Activated T-cell treated with anti-CD3 and anti-CD28 coated beads, Interleukin-2, amount 50 U/mL, for 24 hours (primary cell): ENCODE measurements around the gene PDZD8.
"Not testable (repeated sequence)": the region's sequence is repeated elsewhere in the genome, so short reads cannot be mapped to it uniquely, and the experiment has no call there.

ENCODE experiments used
- DNase-seq: peaks from one replicate; pipeline ENCODE4 v3.0.0-alpha.2; 2020
- H3K27ac Mint-ChIP-seq: 2 replicates; pipeline ENCODE4 v1.8.0; 2020; ENCODE audit warnings: mild to moderate bottlenecking, mixed read lengths
- H3K27me3 Mint-ChIP-seq: 2 replicates; pipeline ENCODE4 v1.8.0; 2020; ENCODE audit warnings: mixed read lengths
- H3K36me3 Mint-ChIP-seq: 2 replicates; pipeline ENCODE4 v1.8.0; 2020; ENCODE audit warnings: low read depth, mixed read lengths
- H3K4me1 Mint-ChIP-seq: 2 replicates; pipeline ENCODE4 v1.8.0; 2020; ENCODE audit warnings: low read depth, mixed read lengths
- H3K4me3 Mint-ChIP-seq: 2 replicates; pipeline ENCODE4 v1.8.0; 2020; ENCODE audit warnings: mild to moderate bottlenecking, moderate library complexity, mixed read lengths
- H3K9me3 Mint-ChIP-seq: 2 replicates; pipeline ENCODE4 v1.8.0; 2020; ENCODE audit warnings: mixed read lengths

Gene PDZD8

GRCh38 chr10:117312430-117312829 lies 62.8 kb downstream of the PDZD8 start:
- Mint-ChIP-seq H3K4me1 (peaks cover 25% of the 10 kb centered on the region), H3K27ac (no peak overlapping the region), H3K9me3 (no peaks in the 10 kb centered on the region), H3K27me3 (no peaks in the 10 kb centered on the region), H3K36me3 (peaks cover 65% of the 10 kb centered on the region), H3K4me3 (no peak overlapping the region)
- DNase-seq, result no peak

- Mint-ChIP-seq H3K27ac (no peak overlapping the region), H3K4me1 (peaks cover 25% of the 10 kb centered on the region), H3K4me3 (no peak overlapping the region), H3K36me3 (peaks cover 59% of the 10 kb centered on the region), H3K27me3 (no peaks in the 10 kb centered on the region), H3K9me3 (no peaks in the 10 kb centered on the region)
- no peak for DNase-seq
Measured at GRCh38 chr10:117311261-117311660, 64.0 kb downstream of the PDZD8 start.

- no peak for DNase-seq
- peaks cover 10% of the 10 kb centered on the region for H3K9me3 Mint-ChIP-seq
- H3K27ac Mint-ChIP-seq, result no peak overlapping the region
- H3K36me3 Mint-ChIP-seq, result peaks cover 64% of the 10 kb centered on the region
- peaks cover 19% of the 10 kb centered on the region for H3K4me1 Mint-ChIP-seq
- no peaks in the 10 kb centered on the region for H3K27me3 Mint-ChIP-seq
- no peak overlapping the region for H3K4me3 Mint-ChIP-seq
Measured at GRCh38 chr10:117306674-117307073, 68.6 kb downstream of the PDZD8 start.

- H3K27ac Mint-ChIP-seq, result not testable (repeated sequence)
Measured at GRCh38 chr10:117303451-117303850, 71.8 kb downstream of the PDZD8 start.

GRCh38 chr10:117300671-117301070 lies 74.6 kb downstream of the PDZD8 start:
- Mint-ChIP-seq H3K36me3 (peaks cover 69% of the 10 kb centered on the region), H3K27ac (no peak overlapping the region), H3K4me3 (no peak overlapping the region), H3K4me1 (no peaks in the 10 kb centered on the region), H3K27me3 (no peaks in the 10 kb centered on the region), H3K9me3 (peaks cover 22% of the 10 kb centered on the region)
- no peak for DNase-seq

More at GRCh38 chr10:117303451-117303850, 71.8 kb downstream of the PDZD8 start:
- H3K27me3 Mint-ChIP-seq, H3K4me1 Mint-ChIP-seq, H3K4me3 Mint-ChIP-seq, DNase-seq: not testable (repeated sequence)
- Mint-ChIP-seq H3K9me3 (peaks cover 22% of the 10 kb centered on the region), H3K36me3 (peaks cover 74% of the 10 kb centered on the region)

- Mint-ChIP-seq H3K4me3 (no peak overlapping the region), H3K27me3 (no peaks in the 10 kb centered on the region), H3K4me1 (no peaks in the 10 kb centered on the region), H3K27ac (no peak overlapping the region), H3K36me3 (peaks cover 62% of the 10 kb centered on the region), H3K9me3 (peaks cover 22% of the 10 kb centered on the region)
- DNase-seq, result no peak
Measured at GRCh38 chr10:117299435-117299834, 75.8 kb downstream of the PDZD8 start.

GRCh38 chr10:117298219-117298618 lies 77.0 kb downstream of the PDZD8 start:
- Mint-ChIP-seq H3K4me1 (peaks cover 2% of the 10 kb centered on the region), H3K27ac (no peak overlapping the region), H3K36me3 (peaks cover 50% of the 10 kb centered on the region), H3K9me3 (peaks cover 21% of the 10 kb centered on the region), H3K27me3 (no peaks in the 10 kb centered on the region), H3K4me3 (no peak overlapping the region)
- DNase-seq, result no peak

GRCh38 chr10:117294735-117295134 lies 80.5 kb downstream of the PDZD8 start:
- no peaks in the 10 kb centered on the region for H3K27me3 Mint-ChIP-seq
- H3K4me3 Mint-ChIP-seq, result no peak overlapping the region
- no peak overlapping the region for H3K27ac Mint-ChIP-seq
- no peak for DNase-seq
- peaks cover 5% of the 10 kb centered on the region for H3K4me1 Mint-ChIP-seq
- peaks cover 6% of the 10 kb centered on the region for H3K9me3 Mint-ChIP-seq
- peaks cover 24% of the 10 kb centered on the region for H3K36me3 Mint-ChIP-seq

GRCh38 chr10:117294039-117294645 lies 81.1 kb downstream of the PDZD8 start:
- H3K27me3 Mint-ChIP-seq, result no peaks in the 10 kb centered on the region
- no peak for DNase-seq
- H3K4me1 Mint-ChIP-seq, result peaks cover 5% of the 10 kb centered on the region
- H3K36me3 Mint-ChIP-seq, result peaks cover 24% of the 10 kb centered on the region
- peaks cover 2% of the 10 kb centered on the region for H3K9me3 Mint-ChIP-seq
- H3K4me3 Mint-ChIP-seq, result no peak overlapping the region
- H3K27ac Mint-ChIP-seq, result no peak overlapping the region

- H3K4me3 Mint-ChIP-seq, H3K9me3 Mint-ChIP-seq, DNase-seq, H3K27ac Mint-ChIP-seq, H3K27me3 Mint-ChIP-seq, H3K4me1 Mint-ChIP-seq: not testable (repeated sequence)
- H3K36me3 Mint-ChIP-seq, result peaks cover 24% of the 10 kb centered on the region
Measured at GRCh38 chr10:117290872-117291271, 84.4 kb downstream of the PDZD8 start.

- Mint-ChIP-seq H3K27me3 (no peaks in the 10 kb centered on the region), H3K9me3 (no peaks in the 10 kb centered on the region), H3K27ac (no peak overlapping the region), H3K36me3 (peaks cover 50% of the 10 kb centered on the region), H3K4me1 (peaks cover 4% of the 10 kb centered on the region), H3K4me3 (no peak overlapping the region)
- no peak for DNase-seq
Measured at GRCh38 chr10:117284716-117285494, 90.3 kb downstream of the PDZD8 start.

- no peaks in the 10 kb centered on the region for H3K4me1 Mint-ChIP-seq
Measured at GRCh38 chr10:117277675-117278074, 97.6 kb downstream of the PDZD8 start.

GRCh38 chr10:117275121-117275520 lies 100.1 kb downstream of the PDZD8 start:
- Mint-ChIP-seq H3K27me3 (no peaks in the 10 kb centered on the region), H3K4me1 (no peaks in the 10 kb centered on the region), H3K4me3 (no peak overlapping the region), H3K27ac (no peak overlapping the region), H3K36me3 (peaks cover 2% of the 10 kb centered on the region), H3K9me3 (no peaks in the 10 kb centered on the region)
- DNase-seq, result no peak

More at GRCh38 chr10:117277675-117278074, 97.6 kb downstream of the PDZD8 start:
- H3K4me3 Mint-ChIP-seq, result no peak overlapping the region
- no peaks in the 10 kb centered on the region for H3K9me3 Mint-ChIP-seq
- no peak overlapping the region for H3K27ac Mint-ChIP-seq
- no peak for DNase-seq
- H3K27me3 Mint-ChIP-seq, result no peaks in the 10 kb centered on the region
- peaks cover 11% of the 10 kb centered on the region for H3K36me3 Mint-ChIP-seq

- Mint-ChIP-seq H3K27me3 (no peaks in the 10 kb centered on the region), H3K27ac (no peak overlapping the region), H3K4me3 (no peak overlapping the region), H3K36me3 (no peaks in the 10 kb centered on the region), H3K9me3 (no peaks in the 10 kb centered on the region), H3K4me1 (no peaks in the 10 kb centered on the region)
- DNase-seq, result no peak
Measured at GRCh38 chr10:117274509-117274908, 100.7 kb downstream of the PDZD8 start.

GRCh38 chr10:117273980-117274379 lies 101.3 kb downstream of the PDZD8 start:
- DNase-seq, result no peak
- Mint-ChIP-seq H3K4me3 (no peak overlapping the region), H3K4me1 (no peaks in the 10 kb centered on the region), H3K27me3 (no peaks in the 10 kb centered on the region), H3K36me3 (no peaks in the 10 kb centered on the region), H3K27ac (no peak overlapping the region), H3K9me3 (no peaks in the 10 kb centered on the region)
